GM23338 (cell line): ENCODE data around the gene CCDC138. TPM values are rescaled to one million over a fixed set of nuclear protein-coding genes. Genes with fewer than 3 reads are reported as not detected.

Source experiments
- ATAC-seq: fragments of 200-7000 bp; cut with Tn5 transposase; 3 replicates; pipeline ENCODE4 v1.9.1; 2020
- DNase-seq: peaks from one replicate; pipeline ENCODE4 v3.0.0-alpha.2; 2015; ENCODE audit warnings: low spot score
- H2AFZ ChIP-seq: fragments of 200-600 bp; sonication (generic); 2 replicates; pipeline ENCODE4 v1.8.0; 2016; ENCODE audit warnings: antibody characterized with exemption, mild to moderate bottlenecking, moderate library complexity
- H3F3A ChIP-seq: fragments of 200-600 bp; sonication (generic); replicated peaks from 2 replicates; pipeline ENCODE4 v1.8.0; 2017; ENCODE audit warnings: antibody characterized with exemption, mixed run types, low read depth
- H3K27ac ChIP-seq: fragments of 200-600 bp; sonication (generic); 2 replicates; pipeline ENCODE4 v1.6.1; 2016; ENCODE audit warnings: low read depth
- H3K27me3 ChIP-seq: fragments of 200-600 bp; sonication (generic); 2 replicates; pipeline ENCODE4 v1.8.0; 2016; ENCODE audit warnings: mild to moderate bottlenecking, mixed run types, moderate library complexity; ENCODE audit not compliant: insufficient read depth
- H3K36me3 ChIP-seq: fragments of 200-600 bp; sonication (generic); 2 replicates; pipeline ENCODE4 v1.8.0; 2016; ENCODE audit warnings: mild to moderate bottlenecking; ENCODE audit not compliant: insufficient read depth
- H3K4me1 ChIP-seq: fragments of 200-600 bp; sonication (generic); 2 replicates; pipeline ENCODE4 v1.8.0; 2016; ENCODE audit warnings: mild to moderate bottlenecking, moderate library complexity; ENCODE audit not compliant: insufficient read depth
- H3K4me2 ChIP-seq: fragments of 200-600 bp; sonication (generic); 2 replicates; pipeline ENCODE4 v1.7.1; 2017; ENCODE audit warnings: mixed run types
- H3K4me3 ChIP-seq: fragments of 200-600 bp; sonication (generic); 2 replicates; pipeline ENCODE4 v1.6.1; 2016; ENCODE audit warnings: mixed run types
- H3K79me2 ChIP-seq: fragments of 200-600 bp; sonication (generic); replicated peaks from 2 replicates; pipeline ENCODE4 v1.8.0; 2017; ENCODE audit warnings: mild to moderate bottlenecking; ENCODE audit not compliant: insufficient read depth
- H3K9me2 ChIP-seq: fragments of 200-600 bp; sonication (generic); 2 replicates; pipeline ENCODE4 v1.8.0; 2017; ENCODE audit not compliant: insufficient read depth
- H4K20me1 ChIP-seq: fragments of 200-600 bp; sonication (generic); replicated peaks from 2 replicates; pipeline ENCODE4 v1.8.0; 2017; ENCODE audit warnings: mild to moderate bottlenecking; ENCODE audit not compliant: insufficient read depth
- H3K27ac Mint-ChIP-seq: 2 replicates; pipeline ENCODE4 v1.8.0; 2020; ENCODE audit warnings: inconsistent platforms, mild to moderate bottlenecking, moderate library complexity, mixed read lengths
- H3K27me3 Mint-ChIP-seq: 3 replicates; pipeline ENCODE4 v1.8.0; 2022; ENCODE audit warnings: low read depth, mild to moderate bottlenecking, moderate library complexity, mixed read lengths, inconsistent platforms; ENCODE audit not compliant: insufficient read depth, poor library complexity
- H3K36me3 Mint-ChIP-seq: 3 replicates; pipeline ENCODE4 v1.8.0; 2021; ENCODE audit warnings: low read depth, mild to moderate bottlenecking, inconsistent platforms, moderate library complexity, mixed read lengths
- H3K4me1 Mint-ChIP-seq: 3 replicates; pipeline ENCODE4 v1.8.0; 2020; ENCODE audit warnings: mild to moderate bottlenecking, inconsistent platforms, mixed read lengths
- H3K4me3 Mint-ChIP-seq: 3 replicates; pipeline ENCODE4 v1.8.0; 2021; ENCODE audit warnings: moderate library complexity, mild to moderate bottlenecking, inconsistent platforms, mixed read lengths
- H3K9me3 Mint-ChIP-seq: 3 replicates; pipeline ENCODE4 v1.8.0; 2020; ENCODE audit warnings: moderate library complexity, mild to moderate bottlenecking, inconsistent platforms, mixed read lengths
- CREB1 ChIP-seq: fragments of 250-450 bp; sonication (Bioruptor Pico); IDR thresholded peaks from 2 replicates; pipeline ENCODE4 v1.5.0; 2020; ENCODE audit warnings: low read depth, mild to moderate bottlenecking, moderate library complexity
- EZH2 ChIP-seq: fragments of 200-600 bp; sonication (generic); IDR thresholded peaks from one replicate; pipeline ENCODE4 v1.8.0; 2017; ENCODE audit warnings: antibody characterized with exemption, mild to moderate bottlenecking, low read depth; ENCODE audit not compliant: unreplicated experiment
- NANOG ChIP-seq: IDR thresholded peaks from 2 replicates; pipeline ENCODE4 v1.6.1; 2016; ENCODE audit warnings: antibody characterized with exemption, borderline replicate concordance
- POLR2AphosphoS5 ChIP-seq: IDR thresholded peaks from 2 replicates; pipeline ENCODE4 v1.6.1; 2016; ENCODE audit warnings: antibody characterized with exemption, low read depth
- STAT1 ChIP-seq: IDR thresholded peaks from one replicate; pipeline ENCODE4 v1.6.1; 2016; ENCODE audit warnings: antibody characterized with exemption; ENCODE audit not compliant: unreplicated experiment
- polyA plus RNA-seq: library from polyadenylated mRNA; unstranded; fragments of >200 nt; fragmentation: Nextera tagmentation; extraction: Ambion mirVana; gene quantifications from 2 replicates; pipeline ENCODE4 v1.2.1, GENCODE V29; 2016
- total RNA-seq: library from RNA; depleted of rRNA; stranded (reverse); fragments of >200 nt; shearing (Covaris generic); gene quantifications from 2 replicates; pipeline ENCODE4 v1.2.3, GENCODE V29; 2014
- TF ChIP-seq, protein P1 (sequence below), 2 experiments: fragments of 200-600 bp in 1 of 2; sonication (generic) in 1 of 2; conservative IDR thresholded peaks; 2 replicates each; pipeline versions ENCODE4 v1.5.1 to v1.6.1; 2016 to 2017; ENCODE audit warnings: antibody characterized with exemption in 2 of 2, low read depth in 2 of 2, mild to moderate bottlenecking in 2 of 2, moderate library complexity in 1 of 2
- TF ChIP-seq, protein P2 (sequence below): IDR thresholded peaks from 2 replicates; pipeline ENCODE4 v1.6.1; 2016; ENCODE audit warnings: antibody characterized with exemption
- TF ChIP-seq, protein P3 (sequence below): fragments of 250-450 bp; sonication (Bioruptor Pico); IDR thresholded peaks from 2 replicates; pipeline ENCODE4 v1.5.0; 2020; ENCODE audit warnings: mild to moderate bottlenecking, moderate library complexity

The CCDC138 gene
- total and polyA plus RNA-seq, 2 experiments from 2014 or later: 30.8 to 31.6 TPM

DNA sequence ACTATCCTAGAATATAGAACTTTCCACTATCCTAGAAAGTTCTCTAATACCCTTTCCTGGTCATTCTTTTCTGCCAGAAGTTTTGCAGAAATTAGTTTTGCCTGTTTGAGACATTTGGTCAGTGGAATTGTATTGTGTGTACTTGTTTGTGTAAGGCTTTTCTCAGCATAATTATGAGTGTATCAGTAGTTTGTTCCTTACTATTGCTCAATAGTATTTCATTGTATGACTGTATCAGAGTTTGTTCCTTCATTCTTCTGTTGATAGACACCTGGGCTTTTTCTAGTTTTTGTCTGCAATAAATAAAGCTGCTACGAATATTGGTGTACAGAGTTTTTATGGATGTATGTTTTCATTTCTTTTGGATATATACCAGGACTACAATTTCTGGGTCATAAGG is 27.2 kb downstream of the CCDC138 start (continued):
- TF ChIP-seq, protein P1, sequence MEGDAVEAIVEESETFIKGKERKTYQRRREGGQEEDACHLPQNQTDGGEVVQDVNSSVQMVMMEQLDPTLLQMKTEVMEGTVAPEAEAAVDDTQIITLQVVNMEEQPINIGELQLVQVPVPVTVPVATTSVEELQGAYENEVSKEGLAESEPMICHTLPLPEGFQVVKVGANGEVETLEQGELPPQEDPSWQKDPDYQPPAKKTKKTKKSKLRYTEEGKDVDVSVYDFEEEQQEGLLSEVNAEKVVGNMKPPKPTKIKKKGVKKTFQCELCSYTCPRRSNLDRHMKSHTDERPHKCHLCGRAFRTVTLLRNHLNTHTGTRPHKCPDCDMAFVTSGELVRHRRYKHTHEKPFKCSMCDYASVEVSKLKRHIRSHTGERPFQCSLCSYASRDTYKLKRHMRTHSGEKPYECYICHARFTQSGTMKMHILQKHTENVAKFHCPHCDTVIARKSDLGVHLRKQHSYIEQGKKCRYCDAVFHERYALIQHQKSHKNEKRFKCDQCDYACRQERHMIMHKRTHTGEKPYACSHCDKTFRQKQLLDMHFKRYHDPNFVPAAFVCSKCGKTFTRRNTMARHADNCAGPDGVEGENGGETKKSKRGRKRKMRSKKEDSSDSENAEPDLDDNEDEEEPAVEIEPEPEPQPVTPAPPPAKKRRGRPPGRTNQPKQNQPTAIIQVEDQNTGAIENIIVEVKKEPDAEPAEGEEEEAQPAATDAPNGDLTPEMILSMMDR (conservative IDR thresholded peaks at IDR 0.05; ENCODE audit: low read depth in 2 of 2): no peak
- TF ChIP-seq NANOG: no peak
- TF ChIP-seq STAT1: no peak
- TF ChIP-seq CREB1 (CRISPR knock-in tag): no peak

DNA sequence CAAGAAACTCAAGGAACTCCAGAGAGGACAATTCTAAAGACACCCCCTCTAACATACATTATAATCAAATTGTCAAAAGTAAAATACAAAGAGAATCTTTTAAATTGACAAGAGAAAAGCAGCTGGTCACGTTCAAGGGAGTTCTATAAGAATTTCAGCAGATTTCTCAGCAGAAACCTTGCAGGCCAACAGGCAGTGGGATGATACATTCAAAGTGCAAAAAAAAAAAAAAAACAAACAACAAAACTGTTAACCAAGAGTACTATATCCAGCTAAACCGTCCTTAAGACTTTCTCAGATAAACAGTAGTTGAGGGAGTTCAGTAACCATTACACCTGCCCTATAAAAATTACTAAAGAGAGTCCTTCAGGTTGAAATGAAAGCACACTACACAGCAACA is 33.9 kb downstream of the CCDC138 start:
- Mint-ChIP-seq H3K36me3 (peaks cover 43% of the 10 kb centered on the region), H3K4me3 (no peak overlapping the region), H3K27ac (no peak overlapping the region), H3K27me3 (peaks cover 6% of the 10 kb centered on the region), H3K9me3 (no peaks in the 10 kb centered on the region), H3K4me1 (no peaks in the 10 kb centered on the region)
- Histone ChIP-seq H3K27me3 (no peaks in the 10 kb centered on the region), H3F3A (no peaks in the 10 kb centered on the region), H4K20me1 (no peaks in the 10 kb centered on the region; the same call in 1 of the 2 replicates), H3K4me1 (no peaks in the 10 kb centered on the region), H3K27ac (no peak overlapping the region), H2AFZ (no peak overlapping the region), H3K36me3 (peaks cover 14% of the 10 kb centered on the region), H3K79me2 (no peaks in the 10 kb centered on the region), H3K4me3 (no peak overlapping the region), H3K4me2 (no peak overlapping the region), H3K9me2 (no peaks in the 10 kb centered on the region)
- TF ChIP-seq EZH2 (no peak), STAT1 (no peak), POLR2AphosphoS5 (no peak)
- TF ChIP-seq, protein P2, sequence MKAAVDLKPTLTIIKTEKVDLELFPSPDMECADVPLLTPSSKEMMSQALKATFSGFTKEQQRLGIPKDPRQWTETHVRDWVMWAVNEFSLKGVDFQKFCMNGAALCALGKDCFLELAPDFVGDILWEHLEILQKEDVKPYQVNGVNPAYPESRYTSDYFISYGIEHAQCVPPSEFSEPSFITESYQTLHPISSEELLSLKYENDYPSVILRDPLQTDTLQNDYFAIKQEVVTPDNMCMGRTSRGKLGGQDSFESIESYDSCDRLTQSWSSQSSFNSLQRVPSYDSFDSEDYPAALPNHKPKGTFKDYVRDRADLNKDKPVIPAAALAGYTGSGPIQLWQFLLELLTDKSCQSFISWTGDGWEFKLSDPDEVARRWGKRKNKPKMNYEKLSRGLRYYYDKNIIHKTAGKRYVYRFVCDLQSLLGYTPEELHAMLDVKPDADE: no peak
- TF ChIP-seq, protein P3, sequence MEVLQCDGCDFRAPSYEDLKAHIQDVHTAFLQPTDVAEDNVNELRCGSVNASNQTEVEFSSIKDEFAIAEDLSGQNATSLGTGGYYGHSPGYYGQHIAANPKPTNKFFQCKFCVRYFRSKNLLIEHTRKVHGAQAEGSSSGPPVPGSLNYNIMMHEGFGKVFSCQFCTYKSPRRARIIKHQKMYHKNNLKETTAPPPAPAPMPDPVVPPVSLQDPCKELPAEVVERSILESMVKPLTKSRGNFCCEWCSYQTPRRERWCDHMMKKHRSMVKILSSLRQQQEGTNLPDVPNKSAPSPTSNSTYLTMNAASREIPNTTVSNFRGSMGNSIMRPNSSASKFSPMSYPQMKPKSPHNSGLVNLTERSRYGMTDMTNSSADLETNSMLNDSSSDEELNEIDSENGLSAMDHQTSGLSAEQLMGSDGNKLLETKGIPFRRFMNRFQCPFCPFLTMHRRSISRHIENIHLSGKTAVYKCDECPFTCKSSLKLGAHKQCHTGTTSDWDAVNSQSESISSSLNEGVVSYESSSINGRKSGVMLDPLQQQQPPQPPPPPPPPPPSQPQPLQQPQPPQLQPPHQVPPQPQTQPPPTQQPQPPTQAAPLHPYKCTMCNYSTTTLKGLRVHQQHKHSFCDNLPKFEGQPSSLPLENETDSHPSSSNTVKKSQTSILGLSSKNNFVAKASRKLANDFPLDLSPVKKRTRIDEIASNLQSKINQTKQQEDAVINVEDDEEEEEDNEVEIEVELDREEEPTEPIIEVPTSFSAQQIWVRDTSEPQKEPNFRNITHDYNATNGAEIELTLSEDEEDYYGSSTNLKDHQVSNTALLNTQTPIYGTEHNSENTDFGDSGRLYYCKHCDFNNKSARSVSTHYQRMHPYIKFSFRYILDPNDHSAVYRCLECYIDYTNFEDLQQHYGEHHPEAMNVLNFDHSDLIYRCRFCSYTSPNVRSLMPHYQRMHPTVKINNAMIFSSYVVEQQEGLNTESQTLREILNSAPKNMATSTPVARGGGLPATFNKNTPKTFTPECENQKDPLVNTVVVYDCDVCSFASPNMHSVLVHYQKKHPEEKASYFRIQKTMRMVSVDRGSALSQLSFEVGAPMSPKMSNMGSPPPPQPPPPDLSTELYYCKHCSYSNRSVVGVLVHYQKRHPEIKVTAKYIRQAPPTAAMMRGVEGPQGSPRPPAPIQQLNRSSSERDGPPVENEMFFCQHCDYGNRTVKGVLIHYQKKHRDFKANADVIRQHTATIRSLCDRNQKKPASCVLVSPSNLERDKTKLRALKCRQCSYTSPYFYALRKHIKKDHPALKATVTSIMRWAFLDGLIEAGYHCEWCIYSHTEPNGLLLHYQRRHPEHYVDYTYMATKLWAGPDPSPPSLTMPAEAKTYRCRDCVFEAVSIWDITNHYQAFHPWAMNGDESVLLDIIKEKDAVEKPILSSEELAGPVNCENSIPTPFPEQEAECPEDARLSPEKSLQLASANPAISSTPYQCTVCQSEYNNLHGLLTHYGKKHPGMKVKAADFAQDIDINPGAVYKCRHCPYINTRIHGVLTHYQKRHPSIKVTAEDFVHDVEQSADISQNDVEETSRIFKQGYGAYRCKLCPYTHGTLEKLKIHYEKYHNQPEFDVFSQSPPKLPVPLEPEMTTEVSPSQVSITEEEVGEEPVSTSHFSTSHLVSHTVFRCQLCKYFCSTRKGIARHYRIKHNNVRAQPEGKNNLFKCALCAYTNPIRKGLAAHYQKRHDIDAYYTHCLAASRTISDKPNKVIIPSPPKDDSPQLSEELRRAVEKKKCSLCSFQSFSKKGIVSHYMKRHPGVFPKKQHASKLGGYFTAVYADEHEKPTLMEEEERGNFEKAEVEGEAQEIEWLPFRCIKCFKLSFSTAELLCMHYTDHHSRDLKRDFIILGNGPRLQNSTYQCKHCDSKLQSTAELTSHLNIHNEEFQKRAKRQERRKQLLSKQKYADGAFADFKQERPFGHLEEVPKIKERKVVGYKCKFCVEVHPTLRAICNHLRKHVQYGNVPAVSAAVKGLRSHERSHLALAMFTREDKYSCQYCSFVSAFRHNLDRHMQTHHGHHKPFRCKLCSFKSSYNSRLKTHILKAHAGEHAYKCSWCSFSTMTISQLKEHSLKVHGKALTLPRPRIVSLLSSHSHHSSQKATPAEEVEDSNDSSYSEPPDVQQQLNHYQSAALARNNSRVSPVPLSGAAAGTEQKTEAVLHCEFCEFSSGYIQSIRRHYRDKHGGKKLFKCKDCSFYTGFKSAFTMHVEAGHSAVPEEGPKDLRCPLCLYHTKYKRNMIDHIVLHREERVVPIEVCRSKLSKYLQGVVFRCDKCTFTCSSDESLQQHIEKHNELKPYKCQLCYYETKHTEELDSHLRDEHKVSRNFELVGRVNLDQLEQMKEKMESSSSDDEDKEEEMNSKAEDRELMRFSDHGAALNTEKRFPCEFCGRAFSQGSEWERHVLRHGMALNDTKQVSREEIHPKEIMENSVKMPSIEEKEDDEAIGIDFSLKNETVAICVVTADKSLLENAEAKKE (CRISPR knock-in tag): no peak
- DNase-seq: no peak
- no peak for ATAC-seq
